OCI-LY3 (cell line): ENCODE results near the gene SLC25A44.

Experiments
- H2AFZ ChIP-seq: fragments of 200-600, 300-600 bp; shearing (Covaris generic); 2 replicates; pipeline ENCODE4 v1.6.0; 2014; ENCODE audit warnings: antibody characterized with exemption, low read depth, low read length
- H3K27ac ChIP-seq: fragments of 200-600, 300-600 bp; sonication (generic); 2 replicates; pipeline ENCODE4 v1.5.1; 2014; ENCODE audit warnings: mild to moderate bottlenecking, low read length, moderate library complexity, mixed read lengths
- H3K27me3 ChIP-seq: fragments of 200-600, 300-600 bp; sonication (generic); 2 replicates; pipeline ENCODE4 v1.6.1; 2014; ENCODE audit warnings: low read depth, low read length, mixed read lengths
- H3K36me3 ChIP-seq: fragments of 200-600, 300-600 bp; sonication (generic); replicated peaks from 2 replicates; pipeline ENCODE3; 2014; ENCODE audit warnings: low read depth, low read length, mixed read lengths
- H3K4me1 ChIP-seq: fragments of 300-600, 200-600 bp; sonication (generic); 2 replicates; pipeline ENCODE4 v1.6.1; 2014; ENCODE audit warnings: low read length, mixed read lengths
- H3K4me2 ChIP-seq: fragments of 200-600, 300-600 bp; sonication (generic); 2 replicates; pipeline ENCODE4 v1.6.1; 2014; ENCODE audit warnings: low read length, mixed read lengths
- H3K4me3 ChIP-seq: fragments of 300-600, 200-600 bp; sonication (generic); 2 replicates; pipeline ENCODE4 v1.5.1; 2014; ENCODE audit warnings: antibody characterized with exemption, mild to moderate bottlenecking, low read length, moderate library complexity
- H3K79me2 ChIP-seq: fragments of 300-600, 200-600 bp; shearing (Covaris generic); 2 replicates; pipeline ENCODE4 v1.6.1; 2014; ENCODE audit warnings: mild to moderate bottlenecking, low read length, mixed read lengths
- H3K9ac ChIP-seq: fragments of 300-600, 200-600 bp; shearing (Covaris generic); 2 replicates; pipeline ENCODE4 v1.6.0; 2014; ENCODE audit warnings: mild to moderate bottlenecking, low read length, moderate library complexity
- H3K9me3 ChIP-seq: fragments of 200-600, 300-600 bp; shearing (Covaris generic); 2 replicates; pipeline ENCODE4 v1.6.1; 2014; ENCODE audit warnings: low read length, mixed read lengths; ENCODE audit not compliant: insufficient read depth
- H4K20me1 ChIP-seq: fragments of 200-600, 300-600 bp; sonication (generic); 2 replicates; pipeline ENCODE4 v1.6.1; 2016; ENCODE audit warnings: low read length, mixed read lengths; ENCODE audit not compliant: insufficient read depth
- EZH2phosphoT487 ChIP-seq: fragments of 200-600 bp; shearing (Covaris generic); IDR thresholded peaks from 2 replicates; pipeline ENCODE4 v1.6.1; 2018; ENCODE audit warnings: antibody characterized with exemption, mixed run types, low read depth
- TF ChIP-seq, protein P1 (sequence below): fragments of 200-600, 300-600 bp; sonication (generic); IDR thresholded peaks from 2 replicates; pipeline ENCODE4 v1.5.1; 2014; ENCODE audit warnings: antibody characterized with exemption, low read length, low read depth

The SLC25A44 gene

DNA sequence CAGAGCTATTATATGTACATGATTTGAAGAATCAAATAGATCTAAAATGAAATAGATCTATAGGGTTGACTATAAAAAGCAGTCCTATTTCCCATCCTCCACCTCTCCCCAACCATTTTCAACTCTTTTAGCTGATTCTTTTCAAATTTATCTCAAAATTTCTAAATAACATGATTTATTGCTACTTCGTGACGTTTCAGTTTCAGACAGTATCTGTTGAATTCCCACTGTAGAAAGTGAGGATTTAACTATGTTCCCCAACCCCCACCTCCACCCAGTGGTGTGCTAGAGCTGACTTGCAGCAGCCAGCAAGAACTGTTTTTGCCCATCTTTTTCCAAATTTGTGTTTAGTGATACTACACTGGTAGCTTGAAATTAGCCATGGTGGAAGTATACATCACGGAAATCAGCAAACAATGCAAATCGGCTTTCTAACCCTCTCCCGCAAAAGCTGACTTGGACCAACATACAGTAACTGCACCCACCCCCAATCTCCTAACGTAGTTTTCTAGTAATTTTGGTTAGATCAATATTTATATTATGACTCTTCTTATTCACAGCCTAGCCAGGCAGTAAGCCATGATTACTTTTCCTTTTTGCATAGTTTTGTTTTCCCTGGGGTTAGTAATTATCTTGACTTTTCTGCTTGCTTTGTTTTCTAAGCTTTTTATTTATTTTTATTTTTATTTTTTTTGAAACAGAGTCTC lies 29.6 kb upstream of the SLC25A44 start:
- H2AFZ ChIP-seq = no peak overlapping the region
- H3K27me3 ChIP-seq = no peaks in the 10 kb centered on the region
- H3K9ac ChIP-seq = no peak overlapping the region
- no peak overlapping the region for H3K27ac ChIP-seq
- no peaks in the 10 kb centered on the region for H4K20me1 ChIP-seq
- peaks cover 5% of the 10 kb centered on the region; the same call in 1 of the 2 replicates for H3K4me1 ChIP-seq
- H3K4me3 ChIP-seq = no peak overlapping the region
- H3K36me3 ChIP-seq = peaks cover 18% of the 10 kb centered on the region
- no peaks in the 10 kb centered on the region for H3K79me2 ChIP-seq
- no peaks in the 10 kb centered on the region for H3K9me3 ChIP-seq
- TF ChIP-seq EZH2phosphoT487 = no peak
- TF ChIP-seq, protein P1, sequence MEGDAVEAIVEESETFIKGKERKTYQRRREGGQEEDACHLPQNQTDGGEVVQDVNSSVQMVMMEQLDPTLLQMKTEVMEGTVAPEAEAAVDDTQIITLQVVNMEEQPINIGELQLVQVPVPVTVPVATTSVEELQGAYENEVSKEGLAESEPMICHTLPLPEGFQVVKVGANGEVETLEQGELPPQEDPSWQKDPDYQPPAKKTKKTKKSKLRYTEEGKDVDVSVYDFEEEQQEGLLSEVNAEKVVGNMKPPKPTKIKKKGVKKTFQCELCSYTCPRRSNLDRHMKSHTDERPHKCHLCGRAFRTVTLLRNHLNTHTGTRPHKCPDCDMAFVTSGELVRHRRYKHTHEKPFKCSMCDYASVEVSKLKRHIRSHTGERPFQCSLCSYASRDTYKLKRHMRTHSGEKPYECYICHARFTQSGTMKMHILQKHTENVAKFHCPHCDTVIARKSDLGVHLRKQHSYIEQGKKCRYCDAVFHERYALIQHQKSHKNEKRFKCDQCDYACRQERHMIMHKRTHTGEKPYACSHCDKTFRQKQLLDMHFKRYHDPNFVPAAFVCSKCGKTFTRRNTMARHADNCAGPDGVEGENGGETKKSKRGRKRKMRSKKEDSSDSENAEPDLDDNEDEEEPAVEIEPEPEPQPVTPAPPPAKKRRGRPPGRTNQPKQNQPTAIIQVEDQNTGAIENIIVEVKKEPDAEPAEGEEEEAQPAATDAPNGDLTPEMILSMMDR = no peak
- H3K4me2 ChIP-seq = no peak overlapping the region

GRCh38 chr1:156165083-156165482 lies 28.8 kb upstream of the SLC25A44 start:
- no peak overlapping the region for H3K4me2 ChIP-seq
- H3K79me2 ChIP-seq = no peaks in the 10 kb centered on the region
- H4K20me1 ChIP-seq = no peaks in the 10 kb centered on the region
- TF ChIP-seq EZH2phosphoT487 = no peak
- TF ChIP-seq, protein P1 = no peak
- no peak overlapping the region for H3K9ac ChIP-seq
- H3K36me3 ChIP-seq = peaks cover 18% of the 10 kb centered on the region
- no peaks in the 10 kb centered on the region for H3K27me3 ChIP-seq
- no peak overlapping the region for H3K4me3 ChIP-seq
- H3K9me3 ChIP-seq = no peaks in the 10 kb centered on the region
- H3K27ac ChIP-seq = no peak overlapping the region
- H3K4me1 ChIP-seq = peaks cover 5% of the 10 kb centered on the region; the same call in 1 of the 2 replicates
- no peak overlapping the region for H2AFZ ChIP-seq

- peaks cover 12% of the 10 kb centered on the region for H3K36me3 ChIP-seq
- no peak overlapping the region for H3K4me3 ChIP-seq
Measured at GRCh38 chr1:156167536-156167935, 26.4 kb upstream of the SLC25A44 start.

GRCh38 chr1:156172696-156173470 lies 21.0 kb upstream of the SLC25A44 start:
- no peaks in the 10 kb centered on the region for H3K9me3 ChIP-seq
- no peak for TF ChIP-seq EZH2phosphoT487
- TF ChIP-seq, protein P1 = no peak
- peaks cover 15% of the 10 kb centered on the region for H3K4me1 ChIP-seq
- no peak overlapping the region for H3K4me2 ChIP-seq
- H3K36me3 ChIP-seq = peaks cover 4% of the 10 kb centered on the region
- H2AFZ ChIP-seq = no peak overlapping the region
- no peak overlapping the region for H3K27ac ChIP-seq
- no peak overlapping the region for H3K9ac ChIP-seq
- H4K20me1 ChIP-seq = no peaks in the 10 kb centered on the region
- no peak overlapping the region for H3K4me3 ChIP-seq
- H3K27me3 ChIP-seq = no peaks in the 10 kb centered on the region
- H3K79me2 ChIP-seq = no peaks in the 10 kb centered on the region

More at GRCh38 chr1:156167536-156167935, 26.4 kb upstream of the SLC25A44 start:
- Histone ChIP-seq H3K4me1 (peaks cover 5% of the 10 kb centered on the region; the same call in 1 of the 2 replicates), H4K20me1 (no peaks in the 10 kb centered on the region), H3K4me2 (no peak overlapping the region), H2AFZ (no peak overlapping the region), H3K79me2 (no peaks in the 10 kb centered on the region), H3K27ac (no peak overlapping the region), H3K9ac (no peak overlapping the region), H3K27me3 (no peaks in the 10 kb centered on the region), H3K9me3 (no peaks in the 10 kb centered on the region)
- no peak for TF ChIP-seq EZH2phosphoT487
- TF ChIP-seq, protein P1 = no peak
